NCI-H526 treated with DMSO at 0.1 percent for 48 hours (cell line): ENCODE data around the gene SERINC5.
"Not testable (repeated sequence)": the region's sequence is repeated elsewhere in the genome, so short reads cannot be mapped to it uniquely, and the experiment has no call there.

Source experiments
- DNase-seq: peaks from one replicate; lab custom pipeline; 2025; lab: John Stamatoyannopoulos, UW

Gene SERINC5

GRCh38 chr5:80195837-80196400 is 59.9 kb downstream of the SERINC5 start:
- no peak for DNase-seq

DNA sequence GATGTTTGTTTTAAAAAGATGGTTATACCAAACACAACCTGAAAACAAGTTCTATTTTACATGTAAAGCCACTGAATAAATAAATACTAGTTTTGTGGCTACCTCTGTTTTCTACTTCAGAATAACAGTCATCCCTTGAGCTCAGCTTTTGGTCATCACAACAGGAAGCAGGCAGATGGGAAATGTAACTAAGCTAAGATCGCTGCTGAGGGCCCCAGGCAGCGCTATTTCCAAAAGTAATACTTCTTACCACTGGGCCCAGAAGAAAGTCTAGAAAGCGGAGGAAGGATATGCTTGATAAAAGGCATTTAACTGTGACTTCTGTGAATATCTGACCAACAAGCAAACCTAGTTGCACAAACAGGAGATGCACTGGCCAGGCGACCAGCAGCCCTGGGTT is 61.4 kb downstream of the SERINC5 start:
- no peak for DNase-seq

- DNase-seq = no peak
These were observed 62.4 kb downstream of the SERINC5 start for GRCh38 chr5:80193401-80193800.

DNA sequence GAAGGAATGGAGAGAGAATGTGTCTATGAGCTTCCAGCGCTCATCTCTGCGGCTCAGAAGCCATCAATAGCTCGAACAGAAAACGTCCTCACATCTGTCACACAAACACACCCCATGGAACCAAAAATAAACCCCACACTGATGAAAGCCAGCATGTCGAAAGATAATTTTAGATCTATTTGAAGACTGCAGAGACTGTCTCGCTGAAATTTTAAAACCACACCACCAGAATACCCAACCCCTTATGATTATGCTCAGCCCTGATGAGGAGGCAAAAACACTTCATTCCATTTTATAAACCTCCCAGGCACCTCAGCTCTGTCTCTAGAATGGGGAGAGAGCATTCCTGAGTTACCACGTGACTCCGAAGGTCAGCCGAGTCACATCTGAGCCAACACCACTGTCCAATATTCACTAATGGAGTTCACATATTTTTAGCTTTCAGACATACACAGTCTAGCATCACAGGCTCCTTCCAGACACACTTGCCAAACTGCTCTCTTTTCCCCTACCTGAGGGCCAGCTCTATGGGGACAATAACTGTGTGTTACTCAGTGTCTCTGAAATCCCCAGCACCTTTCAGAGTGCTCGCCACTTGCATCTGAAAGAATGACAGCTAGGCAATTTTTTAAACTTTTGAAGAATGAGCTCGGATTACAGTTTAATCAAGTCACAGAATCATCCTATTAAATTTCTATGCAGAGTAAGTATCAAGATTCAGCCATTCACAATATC is 63.2 kb downstream of the SERINC5 start:
- no peak for DNase-seq

GRCh38 chr5:80191991-80192398 is 63.9 kb downstream of the SERINC5 start:
- no peak for DNase-seq

GRCh38 chr5:80191397-80191796 is 64.5 kb downstream of the SERINC5 start:
- DNase-seq = no peak

- no peak for DNase-seq
These were observed 64.9 kb downstream of the SERINC5 start for GRCh38 chr5:80190960-80191359.

DNA sequence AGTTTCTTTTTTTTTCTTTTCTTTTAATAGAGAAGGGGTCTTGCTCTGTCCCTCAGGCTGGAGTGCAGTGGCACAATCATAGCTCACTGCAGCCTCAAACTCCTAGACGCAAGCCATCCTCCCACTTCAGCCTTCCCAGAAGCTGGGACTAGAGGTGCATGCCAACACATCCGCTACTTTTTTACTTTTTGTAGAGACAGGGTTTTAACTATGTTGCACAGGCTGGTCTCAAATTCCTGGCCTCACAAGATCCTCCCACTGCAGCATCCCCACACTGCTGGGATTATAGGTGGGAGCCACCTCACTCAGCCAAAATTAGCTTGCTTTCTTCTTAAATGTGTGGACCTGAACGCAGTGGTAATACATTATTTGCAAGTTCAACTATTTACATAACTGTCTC is 66.1 kb downstream of the SERINC5 start:
- DNase-seq = no peak

- no peak for DNase-seq
These were observed 66.6 kb downstream of the SERINC5 start for GRCh38 chr5:80189201-80189600.

GRCh38 chr5:80187421-80188090 is 68.3 kb downstream of the SERINC5 start:
- no peak for DNase-seq

DNA sequence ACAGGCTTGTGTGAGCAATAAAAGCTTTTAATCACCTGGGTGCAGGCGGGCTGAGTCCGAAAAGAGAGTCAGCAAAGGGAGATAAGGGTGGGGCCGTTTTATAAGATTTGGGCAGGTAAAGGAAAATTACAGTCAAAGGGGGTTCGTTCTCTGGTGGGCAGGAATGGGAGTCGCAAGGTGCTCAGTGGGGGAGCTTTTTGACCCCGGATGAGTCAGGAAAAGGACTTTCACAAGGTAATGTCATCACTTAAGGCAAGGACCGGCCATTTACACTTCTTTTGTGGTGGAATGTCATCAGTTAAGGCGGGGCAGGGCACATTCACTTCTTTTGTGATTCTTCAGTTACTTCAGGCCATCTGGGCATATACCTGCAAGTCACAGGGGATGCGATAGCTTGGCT is 70.3 kb downstream of the SERINC5 start:
- DNase-seq = not testable (repeated sequence)

DNA sequence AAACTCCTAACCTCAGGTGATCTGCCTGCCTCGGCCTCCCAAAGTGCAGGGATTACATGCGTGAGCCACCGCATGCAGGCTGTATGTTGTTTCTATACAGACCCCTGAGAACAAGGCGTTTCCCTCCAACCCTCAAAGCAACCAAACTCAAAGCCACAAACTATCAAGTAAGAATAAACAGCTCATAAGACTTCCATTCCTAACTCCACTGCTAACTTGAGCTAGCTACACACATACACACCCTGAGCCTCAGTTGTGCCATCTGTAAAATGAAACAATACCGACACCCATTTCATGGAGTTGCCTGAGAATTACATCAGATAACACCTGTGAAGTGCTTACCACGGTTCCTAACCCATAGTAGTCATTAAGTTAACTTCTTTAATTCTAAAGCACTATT is 70.8 kb downstream of the SERINC5 start:
- no peak for DNase-seq

- DNase-seq = no peak
These were observed 71.4 kb downstream of the SERINC5 start for GRCh38 chr5:80184235-80185023.

DNA sequence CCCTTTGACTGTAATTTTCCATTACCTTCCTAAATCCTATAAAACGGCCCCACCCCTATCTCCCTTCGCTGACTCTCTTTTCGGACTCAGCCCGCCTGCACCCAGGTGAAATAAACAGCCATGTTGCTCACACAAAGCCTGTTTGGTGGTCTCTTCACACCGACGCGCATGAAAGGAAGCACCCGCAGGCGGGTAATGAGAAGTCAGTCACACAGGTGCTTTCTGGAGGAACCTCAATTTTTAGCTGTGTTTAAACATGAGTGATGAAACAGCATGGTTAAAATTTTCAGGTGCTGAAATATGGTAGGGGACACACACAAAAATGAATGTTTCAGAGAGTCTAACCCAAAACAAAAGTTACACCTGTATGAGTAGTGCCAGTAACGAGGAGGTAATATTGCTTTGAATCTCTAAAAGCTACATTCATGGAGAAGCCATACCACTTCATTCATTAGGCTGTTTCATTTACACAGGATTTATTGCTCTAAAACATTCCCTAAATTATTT is 72.1 kb downstream of the SERINC5 start:
- not testable (repeated sequence) for DNase-seq

DNA sequence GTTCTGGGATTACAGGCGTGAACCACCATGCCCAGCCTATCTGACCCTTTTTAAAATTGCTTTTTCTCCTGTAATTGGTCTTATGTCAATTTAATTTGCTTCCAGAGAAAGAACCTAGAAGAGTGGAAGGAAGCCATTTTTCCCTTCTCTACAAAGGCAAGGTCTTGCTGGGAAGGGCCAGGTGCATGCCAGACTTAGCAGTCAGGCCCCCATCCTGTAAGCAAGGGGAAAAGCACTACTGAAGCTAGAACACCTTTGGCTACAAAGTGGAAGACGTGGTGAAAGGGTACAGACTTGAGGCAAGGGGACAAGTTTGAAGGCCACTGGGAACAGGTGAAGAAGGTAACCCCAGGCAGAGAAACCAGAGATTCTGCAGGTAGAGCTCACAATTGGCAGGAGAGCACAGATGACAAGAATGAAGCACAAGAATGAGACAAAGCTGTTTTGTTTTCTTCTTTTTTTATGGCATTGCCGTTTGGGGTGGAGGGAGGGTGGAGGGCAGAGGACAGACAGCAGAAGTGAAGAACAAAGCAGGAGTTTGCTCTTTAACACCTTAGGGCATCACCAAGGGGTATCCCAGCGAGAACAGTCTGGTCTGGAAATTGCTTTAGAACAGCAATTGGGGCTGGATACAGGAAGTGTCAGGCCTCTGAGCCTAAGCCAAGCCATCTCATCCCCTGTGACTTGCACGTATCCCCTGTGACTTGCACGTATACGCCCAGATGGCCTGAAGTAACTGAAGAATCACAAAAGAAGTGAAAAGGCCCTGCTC is 72.9 kb downstream of the SERINC5 start:
- DNase-seq = no peak

- DNase-seq = peak; percentile 6
These were observed 74.1 kb downstream of the SERINC5 start for GRCh38 chr5:80181618-80182211.

DNA sequence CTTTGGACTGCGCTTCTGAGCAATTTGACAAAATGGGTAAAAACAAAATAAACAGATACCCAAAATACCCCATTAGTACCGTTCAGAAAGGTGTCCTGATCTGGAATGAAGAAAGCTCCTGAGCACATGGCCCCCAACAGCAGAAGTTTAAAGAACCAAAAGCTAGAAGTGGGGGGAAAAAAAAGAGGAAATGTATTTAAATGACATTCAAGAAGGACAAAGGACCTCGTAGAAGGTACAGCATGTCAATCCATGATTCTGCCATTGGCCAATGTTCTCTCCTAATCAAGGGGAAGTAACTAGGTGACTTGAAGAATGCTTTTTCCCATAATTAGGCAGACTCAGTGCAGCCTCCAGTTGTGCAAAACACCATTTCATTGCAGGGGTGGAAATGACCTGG is 78.6 kb downstream of the SERINC5 start:
- DNase-seq = no peak

DNA sequence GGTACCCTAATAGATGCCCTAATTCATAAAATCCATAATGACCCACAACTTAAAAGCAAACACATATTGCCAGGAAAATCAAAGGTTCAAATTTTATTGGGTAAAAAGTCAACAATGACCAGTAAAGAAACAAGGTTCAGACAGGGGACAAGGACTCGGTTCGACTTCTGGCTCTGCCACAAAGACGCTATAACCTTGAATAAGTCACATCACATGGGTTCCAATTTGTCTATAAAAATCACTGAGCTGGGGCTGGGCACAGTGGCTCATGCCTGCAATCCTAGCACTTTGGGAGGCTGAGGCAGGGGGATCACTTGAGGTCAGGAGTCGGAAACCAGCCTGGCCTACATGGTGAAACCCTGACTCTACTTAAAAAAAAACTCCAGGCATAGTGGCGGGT is 80.5 kb downstream of the SERINC5 start:
- DNase-seq = no peak

DNA sequence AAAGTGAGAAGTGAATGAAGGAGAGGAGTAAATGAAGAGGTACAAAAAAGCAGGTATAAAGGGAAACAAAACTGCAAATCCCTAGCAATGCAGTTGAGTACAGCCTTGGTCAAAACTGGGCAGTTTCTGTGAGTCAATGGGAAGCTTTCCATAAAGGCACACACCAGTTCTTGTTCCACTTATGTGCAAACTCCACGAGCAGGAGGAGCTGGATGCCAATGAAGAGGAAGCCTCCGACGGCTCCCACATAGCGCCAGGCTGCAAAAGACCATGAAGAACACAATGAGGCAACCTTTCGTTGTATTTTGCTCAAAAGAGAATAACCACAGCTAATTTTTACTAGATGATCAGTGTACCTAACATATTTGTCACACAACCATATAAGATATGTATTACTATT is 81.1 kb downstream of the SERINC5 start:
- DNase-seq = no peak

DNA sequence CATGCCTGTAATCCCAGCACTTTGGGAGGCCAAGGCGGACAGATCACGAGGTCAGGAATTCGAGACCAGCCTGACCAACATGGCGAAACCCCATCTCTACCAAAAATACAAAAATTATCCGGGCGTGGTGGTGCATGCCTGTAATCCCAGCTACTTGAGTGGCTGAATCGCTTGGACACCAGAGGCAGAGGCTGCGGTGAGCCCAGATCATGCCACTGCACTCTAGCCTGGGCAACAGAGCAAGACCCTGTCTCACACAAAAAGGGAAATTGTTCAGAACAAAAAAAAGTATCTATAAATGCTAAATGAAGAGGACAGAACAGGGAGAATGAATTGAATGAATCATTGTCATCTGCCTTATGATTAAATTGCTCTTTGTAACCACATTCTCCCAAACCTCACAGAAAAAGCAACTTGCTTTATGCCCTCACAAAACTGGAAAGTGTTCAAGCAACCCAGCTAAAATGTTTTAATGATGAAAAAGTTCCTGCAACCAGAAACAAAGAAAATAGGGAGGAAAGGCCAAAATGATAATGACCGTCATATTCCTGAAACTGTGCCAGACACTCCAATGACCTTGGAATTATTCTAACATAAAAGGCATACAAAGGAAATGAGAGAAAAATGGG is 83.7 kb downstream of the SERINC5 start:
- DNase-seq = no peak

DNA sequence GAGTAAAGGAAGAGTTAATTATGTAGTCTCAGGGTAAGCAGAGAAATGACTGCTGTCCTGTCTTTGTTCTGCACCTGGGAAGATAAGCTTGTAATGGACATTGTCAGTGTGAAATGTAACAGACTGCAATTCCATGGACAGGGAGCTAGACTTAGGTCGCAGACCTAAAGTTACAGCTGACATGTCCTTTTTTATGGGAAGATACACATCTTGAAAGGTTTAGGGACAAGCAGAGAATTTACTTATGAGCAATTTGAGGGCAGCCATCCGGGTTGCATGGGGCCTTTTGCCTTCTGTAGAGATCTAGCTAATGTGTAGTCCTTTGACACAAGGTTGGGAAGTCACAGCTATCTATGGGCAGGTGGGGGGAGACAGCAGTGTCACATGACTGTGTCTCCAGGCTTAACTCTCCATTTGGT is 85.7 kb downstream of the SERINC5 start:
- DNase-seq = no peak
